Stimulated activated CD4-positive, alpha-beta T cell treated with anti-CD3 and anti-CD28 coated beads, TNF-alpha, amount 100 ng/mL, for 48 hours (primary cell): ENCODE data around the gene LITAF.
"Not testable (repeated sequence)": the region's sequence is repeated elsewhere in the genome, so short reads cannot be mapped to it uniquely, and the experiment has no call there.

Experiments used
- DNase-seq, 3 donors: peaks; one replicate each; pipeline ENCODE4 v3.0.0-alpha.2; 2020; ENCODE audit warnings: low read depth in 3 of 3

LITAF gene

DNA sequence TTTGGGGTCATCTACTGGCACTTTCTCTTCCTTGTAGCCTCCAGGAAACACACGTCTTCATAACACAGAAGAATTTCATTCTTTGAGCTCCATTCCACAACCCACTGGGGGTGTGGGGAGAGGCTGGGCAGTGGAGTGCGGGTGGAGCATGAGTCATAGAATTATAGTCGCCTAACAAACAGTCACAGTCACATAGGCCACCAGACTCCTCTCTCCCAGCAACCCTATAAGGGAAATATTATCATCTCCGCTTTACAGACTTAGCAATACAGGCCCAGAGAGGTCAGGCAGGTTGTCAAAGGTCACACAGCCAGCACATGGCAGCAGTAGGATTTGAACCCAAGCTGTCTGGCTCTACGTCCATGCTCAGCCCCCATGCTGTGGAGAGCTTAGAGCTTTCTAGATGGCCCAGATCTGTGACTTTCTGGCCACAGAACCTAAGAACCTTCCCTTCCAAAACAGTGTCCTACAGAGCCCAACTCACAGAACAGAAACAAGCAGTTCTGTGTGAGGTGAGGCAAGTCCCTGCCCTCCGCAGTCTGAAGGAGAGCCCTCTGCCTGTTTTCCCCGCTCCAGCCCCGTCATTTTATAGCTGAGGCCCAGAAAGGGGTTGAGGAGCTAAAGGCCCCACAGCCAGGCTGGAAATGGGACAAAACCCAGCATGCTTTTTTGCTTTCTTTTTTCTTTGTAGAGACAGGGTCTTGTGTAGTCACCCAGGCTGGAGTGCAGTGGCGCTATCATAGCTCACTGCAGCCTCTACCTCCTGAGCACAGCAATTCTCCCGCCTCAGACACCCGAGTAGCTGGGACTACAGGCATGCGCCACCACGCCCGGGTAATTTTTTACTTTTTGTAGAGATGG lies 10.7 kb upstream of the LITAF start:
- DNase-seq: no peak

DNA sequence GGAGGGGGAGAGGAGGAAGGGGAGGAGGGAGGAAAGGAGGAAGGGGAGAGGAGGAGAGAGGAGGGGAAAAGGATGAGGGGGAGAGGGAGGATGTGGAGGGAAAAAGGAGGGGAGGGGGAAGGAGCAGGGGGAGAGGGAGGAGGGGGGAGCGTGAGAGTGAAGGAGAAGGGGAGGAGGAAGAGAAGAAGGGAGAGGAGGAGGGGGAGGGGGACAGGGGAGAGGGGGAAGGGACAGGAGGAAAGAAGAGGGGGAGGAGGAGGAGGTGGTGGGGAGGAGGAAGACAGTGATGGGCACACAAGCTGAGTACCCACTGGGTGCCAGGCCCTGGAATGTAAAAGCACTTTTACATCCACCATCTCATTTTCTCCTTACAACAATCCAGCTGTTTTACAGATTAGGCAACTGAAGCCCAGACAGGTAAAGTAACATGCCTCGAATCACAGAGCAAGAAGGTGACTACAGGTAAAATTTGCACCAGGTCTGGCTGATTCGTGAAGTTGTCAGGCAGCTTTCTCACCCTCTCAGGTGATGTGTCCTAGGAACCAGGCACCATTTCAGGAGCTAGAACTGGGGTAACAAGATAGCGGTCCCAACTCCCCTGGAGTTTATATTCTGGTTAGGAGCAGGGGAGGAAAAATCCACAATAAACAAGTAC lies 10.0 kb upstream of the LITAF start:
- DNase-seq: no peak

DNA sequence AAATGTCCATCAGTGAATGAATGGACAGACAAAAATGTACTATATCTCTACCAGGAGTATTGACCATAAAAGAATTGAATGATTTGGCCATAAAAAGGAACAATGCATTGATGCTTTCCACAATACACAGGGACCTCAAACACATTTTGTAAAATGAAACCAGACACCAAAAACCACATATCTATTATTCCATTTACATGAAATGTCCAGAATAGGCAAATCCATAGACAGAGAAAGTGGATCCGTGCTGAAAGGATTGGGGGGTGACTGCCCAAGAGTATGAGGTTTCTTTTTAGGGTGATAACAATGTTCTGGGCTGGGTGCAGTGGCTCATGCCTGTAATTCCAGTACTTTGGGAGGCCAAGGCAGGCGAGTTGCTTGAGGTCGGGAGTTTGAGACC lies 6.9 kb upstream of the LITAF start:
- no peak for DNase-seq

DNA sequence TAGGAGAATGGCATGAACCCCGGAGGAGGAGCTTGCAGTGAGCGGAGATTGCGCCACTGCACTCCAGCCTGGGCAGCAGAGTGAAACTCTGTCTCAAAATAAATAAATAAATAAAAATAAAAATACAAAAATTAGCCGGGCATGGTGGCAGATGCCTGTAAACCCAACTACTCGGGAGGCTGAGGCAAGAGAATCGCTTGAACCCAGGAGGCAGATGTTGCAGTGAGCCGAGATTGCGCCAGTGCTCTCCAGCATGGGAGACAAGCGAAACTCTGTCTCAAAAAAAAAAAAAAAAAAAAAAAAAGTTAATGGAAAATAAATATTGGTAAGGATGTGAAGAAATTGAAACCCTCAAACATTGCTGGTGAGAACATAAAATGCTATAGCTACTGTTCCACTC lies 6.4 kb upstream of the LITAF start:
- not testable (repeated sequence) for DNase-seq

DNA sequence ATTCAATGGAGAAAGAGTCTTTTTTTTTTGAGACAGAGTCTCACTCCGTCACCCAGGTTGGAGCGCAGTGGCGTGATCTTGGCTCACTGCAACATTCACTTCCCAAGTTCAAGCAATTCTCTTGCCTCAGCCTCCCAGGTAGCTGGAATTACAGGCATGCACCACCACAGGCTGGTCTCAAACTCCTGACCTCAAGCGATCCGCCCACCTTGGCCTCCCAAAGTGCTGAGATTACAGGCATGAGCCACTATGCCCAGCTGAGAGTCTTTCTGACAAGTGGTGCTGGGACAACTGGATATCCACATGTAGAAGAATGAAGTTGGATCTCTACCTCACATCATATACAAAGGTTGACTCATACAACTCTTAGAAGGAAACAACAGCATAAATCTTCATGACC lies 4.9 kb upstream of the LITAF start:
- DNase-seq: not testable (repeated sequence)

DNA sequence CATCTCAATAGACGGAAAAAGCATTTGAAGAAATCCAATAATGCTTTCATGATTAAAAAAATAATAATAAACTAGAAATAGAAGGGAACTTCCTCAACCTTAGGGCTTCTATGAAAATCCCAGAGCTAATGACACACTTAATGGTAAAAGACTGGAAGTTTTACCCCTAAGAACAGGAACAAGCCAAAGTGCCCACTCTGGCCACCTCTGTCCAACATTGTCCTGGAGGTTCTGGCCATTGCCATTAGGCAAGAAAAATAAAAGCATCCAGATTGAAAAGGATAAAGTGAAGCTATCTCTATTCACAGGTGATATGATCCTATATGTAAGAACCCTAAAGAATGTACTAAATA lies 2.5 kb upstream of the LITAF start:
- no peak for DNase-seq

DNA sequence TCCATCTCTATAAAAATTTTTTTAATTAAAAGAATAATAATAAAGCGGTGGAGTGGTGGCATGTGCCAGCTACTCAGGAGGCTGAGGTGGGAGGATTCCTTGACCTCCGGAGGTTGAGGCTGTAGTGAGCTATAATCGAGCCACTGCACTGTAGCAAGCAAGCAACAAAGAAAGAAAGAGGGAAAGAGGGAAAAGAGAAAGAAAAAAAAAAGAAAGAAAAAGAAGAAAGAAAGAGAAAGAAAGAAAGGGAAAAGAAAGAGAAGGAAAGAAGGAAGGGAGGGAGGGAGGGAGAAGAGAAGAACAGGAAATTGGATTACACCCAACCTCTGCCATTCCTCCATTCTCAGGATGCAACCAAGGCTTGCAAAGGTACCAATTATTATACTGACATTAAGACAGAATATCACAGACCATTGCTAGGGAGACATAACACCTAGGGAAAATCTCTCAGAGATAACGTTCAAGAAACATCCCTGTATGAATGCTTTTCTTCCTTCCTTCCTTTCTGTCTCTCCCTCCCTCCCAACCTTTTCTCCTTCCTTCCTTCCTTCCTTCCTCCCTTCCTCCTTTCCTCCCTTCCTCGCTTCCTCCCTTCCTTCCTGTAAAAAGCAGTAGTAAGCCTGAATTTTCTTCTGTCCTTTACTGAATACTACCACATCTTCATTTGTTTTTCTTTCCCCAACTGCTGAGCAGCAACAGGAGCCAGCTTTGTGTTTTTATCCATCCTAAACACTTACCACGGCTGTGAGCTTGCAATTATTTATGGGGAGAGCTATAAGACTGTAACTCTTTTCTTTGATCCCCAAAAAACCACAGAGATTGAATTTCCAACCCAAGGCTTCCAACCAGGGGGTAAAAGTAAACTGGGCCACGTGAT lies 1.8 kb upstream of the LITAF start:
- no peak for DNase-seq

DNA sequence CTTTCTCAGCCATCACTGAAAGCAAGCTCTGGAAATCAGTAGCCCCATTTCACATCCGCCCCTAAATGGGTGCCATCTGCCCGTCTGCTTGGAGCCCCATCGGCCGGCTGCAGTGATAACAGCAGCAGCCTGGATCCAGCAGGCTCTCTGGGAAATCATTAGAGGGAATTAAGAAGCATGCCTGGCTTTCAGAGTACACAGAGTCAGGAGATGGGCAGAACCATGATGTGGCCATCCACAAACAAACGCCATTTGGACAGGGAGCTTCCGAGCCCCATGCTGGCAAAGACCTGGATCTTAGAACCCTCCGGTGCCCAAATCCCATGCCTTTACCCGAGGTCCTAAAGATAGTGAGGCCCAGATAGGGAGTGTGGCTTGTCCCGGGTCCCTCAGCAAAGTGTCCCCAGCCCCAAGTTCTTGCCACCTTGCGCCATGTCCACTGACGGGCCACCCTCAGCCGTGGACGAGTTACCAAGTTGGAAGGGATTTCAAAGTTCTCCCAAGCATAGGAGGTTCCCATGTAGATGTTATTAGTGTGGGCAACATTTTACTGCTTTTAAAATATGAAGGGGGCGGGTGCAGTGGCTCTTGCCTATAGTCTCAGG lies 1.0 kb upstream of the LITAF start:
- no peak for DNase-seq

DNA sequence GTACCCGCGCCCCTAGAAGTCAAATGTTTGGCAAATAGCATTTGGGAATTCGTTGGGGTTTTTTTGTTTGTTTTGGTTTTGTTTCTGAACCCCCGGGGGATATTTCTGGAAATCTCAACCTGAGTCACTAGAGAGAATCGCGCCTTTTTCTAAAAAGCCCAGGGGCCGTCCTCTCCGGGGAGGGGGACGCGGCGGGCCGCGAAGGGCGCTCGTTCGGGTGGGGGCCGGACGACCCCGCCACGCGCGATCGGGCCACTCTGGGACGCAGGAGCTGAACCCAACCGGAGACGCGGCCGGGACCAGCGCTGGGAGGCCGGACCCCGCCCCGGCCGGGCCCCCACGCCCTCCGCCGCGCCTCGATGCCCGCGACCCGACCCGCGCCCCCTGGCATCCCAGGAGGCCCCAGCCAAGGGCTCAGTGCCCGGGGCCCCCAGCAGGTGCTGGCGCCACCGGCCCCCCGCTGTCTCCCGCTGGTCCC lies 302 bp downstream of the LITAF start:
- no peak for DNase-seq

DNA sequence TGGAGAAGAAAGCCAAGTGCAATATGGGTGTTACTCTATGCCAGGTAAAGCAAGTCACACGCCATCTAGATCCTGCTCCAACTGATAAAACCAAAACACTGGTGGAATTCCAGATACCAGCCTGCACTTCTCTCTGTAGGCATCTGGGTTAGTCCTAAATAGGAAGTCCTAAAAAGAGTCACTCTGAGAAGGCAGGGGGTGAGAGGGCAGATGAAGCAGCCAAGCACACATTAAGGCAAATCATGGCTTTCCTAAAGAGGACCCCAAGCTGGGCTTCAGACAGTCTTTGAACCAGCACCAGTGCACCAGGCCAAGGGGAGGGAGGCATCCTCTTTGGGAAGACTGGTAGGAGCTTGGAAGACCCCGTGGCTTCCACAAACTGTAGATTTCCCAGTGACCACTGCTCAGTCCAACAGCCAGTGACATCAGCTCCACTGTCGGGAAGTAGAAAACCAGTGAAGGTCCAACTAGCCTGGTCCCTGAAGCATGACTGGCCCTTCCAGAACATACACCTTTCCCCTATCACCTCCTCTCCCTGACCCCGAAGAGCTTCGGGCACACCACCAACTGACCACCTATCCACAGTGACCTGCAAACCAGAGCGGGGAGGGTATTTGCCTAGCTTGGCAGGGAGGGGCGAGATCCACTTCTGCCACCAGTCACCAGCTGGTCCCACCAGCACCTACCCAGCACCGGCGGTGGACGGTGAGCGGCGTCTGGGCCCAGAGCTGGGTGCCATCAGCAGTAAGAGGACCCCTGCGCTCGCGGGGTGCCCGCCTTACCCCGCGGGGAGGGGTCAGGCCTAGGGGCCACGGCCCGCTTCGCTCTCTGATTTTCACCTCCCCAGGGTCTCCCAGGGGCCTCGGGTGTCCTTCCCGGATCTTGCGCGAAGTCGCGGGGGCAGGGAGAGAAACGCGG lies 1.0 kb downstream of the LITAF start:
- no peak for DNase-seq

DNA sequence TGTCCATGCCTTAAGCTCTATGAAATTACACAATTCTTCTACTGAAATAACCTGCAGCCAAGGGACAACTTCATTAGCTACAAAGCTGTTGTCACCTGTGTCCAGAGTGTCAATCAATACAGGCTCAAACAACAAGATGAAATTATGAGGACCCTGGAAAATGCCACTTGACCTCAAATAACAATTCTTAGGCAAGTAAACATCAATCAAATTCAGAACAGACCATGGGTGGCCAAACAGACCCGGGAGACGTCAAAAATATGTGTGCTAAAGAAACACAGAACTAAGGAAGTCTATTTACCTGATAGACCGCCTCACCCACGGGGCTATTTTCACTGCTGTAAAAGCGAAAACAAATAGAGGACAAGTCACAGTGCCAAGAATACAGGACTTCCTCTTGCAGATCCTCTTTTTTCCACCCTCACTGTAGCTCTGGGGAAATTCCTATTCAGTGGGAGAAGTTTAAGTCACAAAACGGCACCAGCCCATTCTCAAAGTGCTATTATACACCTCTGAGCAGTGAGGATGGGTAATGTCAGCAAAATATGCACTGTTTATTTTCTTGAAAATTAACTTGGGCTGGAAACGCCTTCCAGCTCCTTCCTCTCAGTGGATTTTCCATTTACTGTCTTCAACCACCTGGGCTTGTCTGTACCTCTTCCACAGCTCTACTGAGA lies 2.7 kb downstream of the LITAF start:
- no peak for DNase-seq

DNA sequence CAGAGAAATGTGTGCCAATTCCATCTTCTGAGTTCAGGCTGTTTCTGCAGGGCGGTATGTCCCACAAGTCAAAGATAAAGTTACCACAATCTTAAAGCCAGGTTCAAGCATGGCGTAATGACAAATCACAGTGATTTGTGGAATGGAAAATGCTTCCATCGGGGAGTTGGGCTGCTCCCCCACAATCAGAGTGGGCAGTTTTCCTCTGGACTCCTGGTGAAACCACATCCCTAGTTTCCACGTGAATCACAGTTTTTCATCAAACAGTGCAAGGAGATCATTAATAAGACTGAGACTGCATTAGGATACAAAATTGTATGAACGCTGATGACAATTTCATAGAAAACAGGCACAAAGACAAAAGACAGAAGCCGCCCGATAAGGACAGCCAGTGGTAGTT lies 3.6 kb downstream of the LITAF start:
- no peak for DNase-seq

DNA sequence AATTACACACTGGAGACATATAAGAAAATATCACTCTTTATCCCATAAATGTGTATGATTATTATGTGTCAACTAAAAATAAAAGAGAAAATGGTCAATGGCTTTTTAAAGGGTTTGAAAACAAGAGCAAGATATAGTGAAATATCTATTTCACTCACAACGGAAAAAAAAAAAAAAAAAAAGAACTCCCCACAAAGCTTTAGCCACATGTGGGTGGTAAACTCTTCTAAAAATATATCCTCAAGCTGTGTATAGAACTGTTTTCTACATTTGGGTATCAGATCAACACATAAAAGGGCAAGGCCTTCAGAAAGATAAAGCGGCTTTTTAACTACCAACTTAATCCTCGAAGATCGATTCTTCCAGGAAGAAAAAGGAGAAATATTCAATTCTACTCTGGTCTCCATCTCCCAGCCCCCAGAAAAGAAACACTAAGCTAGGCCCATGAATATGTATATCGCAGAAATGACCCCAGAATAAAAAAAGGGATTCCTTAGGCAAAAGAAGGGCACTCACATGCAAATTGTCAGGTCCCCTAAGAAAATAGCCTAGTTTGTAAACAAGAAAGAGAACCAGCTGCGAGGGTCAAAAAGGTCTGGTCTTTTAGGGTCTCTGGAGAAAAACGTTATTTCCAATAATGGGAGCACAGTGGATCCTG lies 4.4 kb downstream of the LITAF start:
- no peak for DNase-seq

DNA sequence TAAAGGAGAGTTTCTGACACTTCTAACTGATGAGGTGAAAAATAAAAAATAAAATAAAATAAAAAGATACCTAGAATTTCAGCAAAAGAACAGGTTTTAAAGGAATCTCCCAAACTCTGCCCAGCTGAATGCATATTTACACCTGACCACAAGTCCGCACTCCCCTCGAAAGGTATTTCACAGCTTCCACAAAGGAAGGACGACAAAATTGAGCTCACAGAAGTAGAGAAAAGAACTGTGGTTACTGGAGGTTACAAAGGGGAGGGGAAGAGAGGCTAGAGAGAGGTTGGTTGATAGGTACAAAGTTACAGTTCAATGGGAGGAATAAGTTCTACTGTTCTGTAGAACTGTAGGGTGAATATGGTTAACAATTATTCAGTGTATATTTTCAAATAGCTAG lies 5.0 kb downstream of the LITAF start:
- no peak for DNase-seq

DNA sequence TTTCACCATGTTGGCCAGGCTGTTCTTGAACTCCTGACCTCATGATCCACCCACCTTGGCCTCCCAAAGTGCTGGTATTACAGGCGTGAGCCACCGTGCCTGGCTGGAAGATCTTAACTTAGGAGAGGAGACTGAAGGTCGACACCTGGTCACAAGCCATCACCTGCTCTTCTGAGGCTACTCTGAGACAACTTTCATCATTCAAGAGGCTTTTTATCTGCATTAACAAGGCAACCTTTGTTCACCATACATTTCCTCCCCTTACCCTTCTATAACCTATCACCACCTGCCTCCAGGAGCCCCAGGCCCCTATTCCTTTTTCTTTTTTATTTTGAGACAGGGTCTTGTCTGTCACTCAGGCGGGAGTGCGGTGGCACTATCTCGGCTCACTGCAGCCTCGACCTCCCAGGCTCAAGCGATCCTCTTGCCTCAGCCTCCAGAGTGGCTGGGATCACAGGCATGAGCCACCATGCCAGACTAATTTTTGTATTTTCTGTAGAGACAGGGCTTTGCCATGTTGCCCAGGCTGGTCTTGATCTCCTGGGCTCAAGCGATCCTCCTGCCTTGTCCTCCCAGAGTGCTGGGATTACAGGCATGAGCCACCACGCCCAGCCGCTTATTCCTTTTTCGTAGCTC lies 6.2 kb downstream of the LITAF start:
- no peak for DNase-seq

DNA sequence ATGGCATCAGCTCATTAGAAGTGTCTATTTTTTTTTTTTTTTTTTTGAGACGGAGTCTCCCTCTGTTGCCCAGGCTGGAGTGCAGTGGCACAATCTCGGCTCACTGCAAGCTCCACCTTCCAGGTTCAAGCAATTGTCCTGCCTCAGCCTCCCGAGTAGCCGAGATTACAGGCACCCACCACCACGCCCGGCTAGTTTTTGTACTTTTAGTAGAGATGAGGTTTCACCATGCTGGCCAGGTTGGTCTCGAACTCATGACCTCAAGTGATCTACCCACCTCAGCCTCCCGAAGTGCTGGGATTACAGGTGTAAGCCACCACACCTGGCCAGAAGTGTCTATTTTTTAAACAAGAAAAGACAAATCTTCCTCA lies 9.4 kb downstream of the LITAF start:
- not testable (repeated sequence) for DNase-seq

DNA sequence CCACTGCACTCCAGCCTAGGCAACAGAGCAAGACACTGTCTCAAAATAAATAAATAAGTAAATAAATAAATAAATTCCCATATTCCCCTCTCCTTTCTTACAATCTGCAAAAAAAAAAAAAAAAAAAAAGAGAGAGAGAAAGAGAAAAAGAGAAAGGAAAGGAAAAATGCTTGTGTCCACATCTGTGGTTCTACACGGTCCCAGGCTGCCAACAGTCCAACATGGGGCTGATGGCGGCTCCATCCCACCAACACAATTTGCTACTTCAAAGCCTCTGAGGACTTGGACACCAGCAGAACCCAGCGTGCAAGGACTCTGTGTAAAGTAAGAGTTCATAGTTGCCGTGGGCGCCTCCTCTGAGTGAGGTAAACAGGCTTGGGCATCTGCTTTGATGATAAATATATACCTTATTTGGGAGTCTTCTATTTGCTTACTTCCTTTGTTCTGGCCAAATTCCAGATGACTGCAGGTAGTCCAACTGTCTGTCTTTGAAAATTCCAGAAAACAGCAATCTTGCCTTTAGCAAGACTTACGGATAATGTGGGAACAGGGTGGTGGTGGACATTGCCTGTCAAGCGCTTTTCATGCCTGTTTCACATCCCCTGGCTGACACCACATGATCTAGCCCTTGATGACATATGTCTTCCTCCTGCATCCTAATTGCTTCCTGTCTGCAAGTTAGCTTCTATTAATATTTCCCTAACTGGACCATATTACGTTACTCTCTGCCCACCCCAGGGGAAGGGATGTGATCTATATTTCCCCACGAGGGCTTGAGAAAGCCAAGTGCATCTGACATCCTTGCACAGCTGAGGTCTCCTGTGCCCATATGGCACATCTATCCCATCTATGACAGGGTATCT lies 10.1 kb downstream of the LITAF start:
- DNase-seq: no peak

DNA sequence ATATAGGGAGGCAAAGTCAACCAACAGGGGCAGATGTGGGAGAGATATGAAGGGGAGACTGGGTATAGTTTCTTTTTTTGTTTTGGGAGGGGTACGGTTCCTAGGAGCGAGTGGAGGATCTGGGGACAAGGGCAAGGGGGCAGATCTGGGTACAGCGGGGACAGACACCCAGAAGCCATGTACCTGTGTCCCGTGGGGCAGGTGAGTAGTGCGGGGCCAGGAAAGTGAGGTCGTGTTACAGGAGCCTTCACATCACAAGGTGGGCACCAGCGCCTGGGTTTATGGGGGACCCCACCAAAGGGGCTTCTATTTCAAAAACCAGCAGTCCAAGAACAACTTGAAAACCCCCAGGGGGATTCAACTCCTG lies 11.5 kb downstream of the LITAF start:
- no peak for DNase-seq
